HepG2 (cell line): Measurements from ENCODE around the gene MOCS1.

ENCODE experiments used
- GFI1 ChIP-seq: sonication (generic); formaldehyde crosslinking; IDR thresholded peaks from 2 replicates; pipeline ENCODE4 v1.5.0; 2020; ENCODE audit warnings: missing genetic modification reagents, mild to moderate bottlenecking, borderline replicate concordance
- JUNB ChIP-seq: sonication (generic); formaldehyde crosslinking; IDR thresholded peaks from 2 replicates; pipeline ENCODE4 v1.8.0; 2022; ENCODE audit warnings: missing genetic modification reagents, mild to moderate bottlenecking, borderline replicate concordance
- MAFK ChIP-seq, 2 experiments: IDR thresholded peaks in 1 of 2; conservative IDR thresholded peaks in 1 of 2; 2 replicates each; pipeline ENCODE4 v1.6.1; 2011; ENCODE audit warnings: improper control_type of control experiment in 2 of 2, low read length in 2 of 2
- POLR2A ChIP-seq, 2 experiments: IDR thresholded peaks; 2 replicates each; pipeline ENCODE4 v1.6.1; 2011; ENCODE audit warnings: low read depth in 2 of 2, low read length in 2 of 2, mild to moderate bottlenecking in 1 of 2, moderate library complexity in 1 of 2; ENCODE audit not compliant: insufficient read depth in 1 of 2
- ZNF10 ChIP-seq: sonication (generic); formaldehyde crosslinking; IDR thresholded peaks from 2 replicates; pipeline ENCODE4 v1.4.0; 2020; ENCODE audit warnings: mild to moderate bottlenecking, low read depth, missing genetic modification reagents, borderline replicate concordance
- ZNF143 ChIP-seq: sonication (generic); formaldehyde crosslinking; IDR thresholded peaks from 2 replicates; pipeline ENCODE4 v1.4.0; 2020; ENCODE audit warnings: missing genetic modification reagents
- ZNF549 ChIP-seq: sonication (generic); formaldehyde crosslinking; IDR thresholded peaks from 2 replicates; pipeline ENCODE4 v1.5.0; 2020; ENCODE audit warnings: missing genetic modification reagents
- ZNF777 ChIP-seq: sonication (generic); formaldehyde crosslinking; IDR thresholded peaks from 2 replicates; pipeline ENCODE4 v1.4.0; 2020; ENCODE audit warnings: missing genetic modification reagents
- TF ChIP-seq, protein P1 (sequence below), 2 experiments: fragments of 450-650 bp in 1 of 2; sonication (generic) in 1 of 2; formaldehyde crosslinking; IDR thresholded peaks; 2 replicates each; pipeline versions ENCODE4 v1.5.0 to v1.8.0; 2020 to 2022; ENCODE audit warnings: mild to moderate bottlenecking in 1 of 2, missing genetic modification reagents in 1 of 2
- TF ChIP-seq, protein P2 (sequence below): IDR thresholded peaks from 2 replicates; pipeline ENCODE4 v1.6.1; 2016; ENCODE audit warnings: low read depth, borderline replicate concordance

DNA sequence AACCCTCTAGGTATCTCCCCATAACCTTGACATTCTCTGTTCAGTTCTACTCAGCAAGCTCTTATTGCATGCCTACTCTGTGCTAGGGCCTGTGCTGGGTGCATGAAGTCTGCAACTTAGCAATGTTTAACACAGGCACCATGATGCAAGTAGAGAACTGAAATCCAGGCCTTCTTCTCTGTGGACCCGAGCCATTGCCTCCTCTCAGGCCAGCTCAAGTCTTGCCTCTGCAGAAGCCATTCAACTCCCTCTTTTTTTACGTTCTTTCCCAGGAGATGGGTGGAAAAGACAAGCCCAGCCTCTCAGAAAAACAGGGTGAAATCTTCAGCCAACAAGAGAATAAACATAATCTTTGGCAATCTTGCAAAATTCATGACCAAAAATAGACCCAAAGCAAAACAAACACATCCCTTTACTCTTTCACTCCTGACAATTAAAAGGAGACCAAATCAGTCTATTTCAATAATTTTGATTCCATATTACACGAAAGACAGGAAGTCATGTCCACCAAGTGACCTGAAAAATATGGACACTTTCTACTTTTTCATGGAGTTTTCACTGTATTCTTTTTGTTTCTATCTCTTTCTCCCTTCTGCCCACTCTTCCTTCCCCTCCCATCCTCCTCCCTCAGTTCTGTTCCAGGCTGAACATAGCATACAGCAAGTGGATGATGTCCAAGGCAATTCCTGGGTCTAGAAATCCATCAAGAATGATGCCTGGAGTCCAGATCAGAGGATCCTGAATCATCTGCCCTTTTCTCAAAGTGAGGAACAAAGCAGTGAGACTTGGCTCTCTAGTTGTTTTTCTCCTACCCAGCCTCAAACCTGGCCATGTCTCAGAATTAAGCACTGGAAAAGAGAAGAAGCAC is 45.4 kb upstream of the MOCS1 start:
- no peak for TF ChIP-seq POLR2A (IDR thresholded peaks at IDR 0.05; ENCODE audit: insufficient read depth in 1 of 2, low read depth in 2 of 2, low read length in 2 of 2)
- TF ChIP-seq MAFK (conservative IDR thresholded peaks at IDR 0.05 in 1 of 2, IDR thresholded peaks at IDR 0.05 in 1 of 2; ENCODE audit: low read length in 2 of 2): no peak
- no peak for TF ChIP-seq GFI1 (CRISPR knock-in tag)
- TF ChIP-seq, protein P1, sequence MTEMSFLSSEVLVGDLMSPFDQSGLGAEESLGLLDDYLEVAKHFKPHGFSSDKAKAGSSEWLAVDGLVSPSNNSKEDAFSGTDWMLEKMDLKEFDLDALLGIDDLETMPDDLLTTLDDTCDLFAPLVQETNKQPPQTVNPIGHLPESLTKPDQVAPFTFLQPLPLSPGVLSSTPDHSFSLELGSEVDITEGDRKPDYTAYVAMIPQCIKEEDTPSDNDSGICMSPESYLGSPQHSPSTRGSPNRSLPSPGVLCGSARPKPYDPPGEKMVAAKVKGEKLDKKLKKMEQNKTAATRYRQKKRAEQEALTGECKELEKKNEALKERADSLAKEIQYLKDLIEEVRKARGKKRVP (CRISPR knock-in tag; IDR thresholded peaks at IDR 0.05): no peak
- TF ChIP-seq ZNF10 (CRISPR knock-in tag): no peak
- TF ChIP-seq JUNB: no peak
- no peak for TF ChIP-seq ZNF143
- no peak for TF ChIP-seq ZNF549 (CRISPR knock-in tag)
- TF ChIP-seq, protein P2, sequence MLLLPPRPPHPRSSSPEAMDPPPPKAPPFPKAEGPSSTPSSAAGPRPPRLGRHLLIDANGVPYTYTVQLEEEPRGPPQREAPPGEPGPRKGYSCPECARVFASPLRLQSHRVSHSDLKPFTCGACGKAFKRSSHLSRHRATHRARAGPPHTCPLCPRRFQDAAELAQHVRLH (CRISPR knock-in tag): no peak
- no peak for TF ChIP-seq ZNF777
